SIG-M5 treated with dmso at 0.1 percent for 504 hours (cell line): ENCODE results near the gene GP9.

Experiments
- DNase-seq: peaks from one replicate; lab custom pipeline; 2025; ENCODE audit not compliant: unreplicated experiment; lab: John Stamatoyannopoulos, UW

GP9 gene

DNA sequence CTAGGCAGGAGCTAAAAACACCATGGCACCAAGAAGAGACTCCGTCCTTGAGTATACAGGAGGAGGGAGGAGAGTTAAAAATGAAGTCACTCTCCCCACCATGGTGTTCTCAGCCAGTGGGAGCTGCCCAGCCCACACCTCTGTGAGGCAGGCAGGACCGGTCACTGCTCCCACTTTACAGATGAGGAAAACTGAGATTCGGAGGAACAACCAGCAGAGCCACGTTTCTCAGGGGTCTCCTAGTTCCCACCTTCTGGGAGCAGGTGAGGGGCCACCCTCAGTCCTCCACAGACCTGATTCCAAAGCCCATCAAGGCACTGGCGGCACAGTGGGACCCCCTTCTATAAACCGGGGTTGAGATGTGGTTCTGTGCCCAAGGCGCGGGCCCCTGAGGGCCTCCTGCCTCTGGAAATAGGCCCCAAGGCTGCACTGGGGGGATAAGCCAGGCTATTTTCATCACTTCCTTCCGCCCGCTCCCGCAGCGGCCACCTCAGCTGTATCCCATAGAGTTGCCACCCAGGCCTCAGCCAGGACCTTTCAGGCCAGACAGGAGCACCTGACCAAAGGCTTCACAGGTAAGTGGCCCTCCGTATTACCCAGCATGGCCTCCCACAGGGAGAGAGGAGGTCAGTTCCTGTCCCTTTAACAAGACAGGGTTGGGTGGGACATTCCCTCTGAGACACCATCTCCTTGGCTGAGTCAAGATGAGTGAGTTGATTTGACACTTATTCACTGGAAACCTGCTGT is at the start of gene GP9:
Gene GP9, plus strand, starts transcription at position 504 of the 747 bp plus-strand sequence. CDS start 961 bp downstream, outside the sequence.
- DNase-seq: no peak

DNA sequence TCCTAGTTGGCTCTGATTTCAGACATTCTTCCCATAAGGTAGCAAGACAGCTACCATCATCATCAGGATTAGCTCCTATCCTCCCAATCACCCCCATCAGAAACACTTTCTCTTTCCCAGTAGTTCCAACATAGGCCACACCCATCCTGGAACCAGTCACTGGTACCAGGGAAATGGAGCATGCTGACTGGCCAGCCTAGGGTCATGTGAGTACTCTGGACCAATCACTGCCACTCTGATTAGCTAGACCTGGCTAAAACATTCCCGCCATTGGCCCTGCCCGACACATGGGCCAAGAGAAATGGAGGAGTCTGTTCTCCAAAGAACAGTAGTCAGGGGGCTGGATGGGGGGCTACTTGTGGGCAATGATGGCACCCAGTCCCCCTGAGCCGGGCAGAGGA is 47.1 kb upstream of the GP9 start:
- no peak for DNase-seq

DNA sequence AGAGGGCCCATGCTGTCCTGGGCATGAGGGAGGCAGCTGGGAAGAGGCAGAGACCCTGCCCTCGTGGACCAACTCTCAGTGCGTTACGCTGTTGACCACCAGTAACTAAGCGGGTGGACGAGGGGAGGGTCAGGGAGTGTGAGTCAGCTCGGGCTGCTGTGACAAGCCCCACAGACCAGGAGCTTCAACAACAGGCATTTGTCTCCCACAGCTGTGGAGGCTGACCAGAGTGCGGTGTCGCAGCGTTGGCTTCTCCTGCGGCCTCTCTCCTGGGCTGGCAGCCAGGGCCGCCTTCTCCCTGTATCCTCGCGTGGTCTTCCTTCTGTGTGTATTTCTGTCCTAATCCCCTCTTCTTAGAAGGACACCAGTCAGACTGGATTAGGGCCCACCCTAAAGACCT is 46.4 kb upstream of the GP9 start:
- no peak for DNase-seq

DNA sequence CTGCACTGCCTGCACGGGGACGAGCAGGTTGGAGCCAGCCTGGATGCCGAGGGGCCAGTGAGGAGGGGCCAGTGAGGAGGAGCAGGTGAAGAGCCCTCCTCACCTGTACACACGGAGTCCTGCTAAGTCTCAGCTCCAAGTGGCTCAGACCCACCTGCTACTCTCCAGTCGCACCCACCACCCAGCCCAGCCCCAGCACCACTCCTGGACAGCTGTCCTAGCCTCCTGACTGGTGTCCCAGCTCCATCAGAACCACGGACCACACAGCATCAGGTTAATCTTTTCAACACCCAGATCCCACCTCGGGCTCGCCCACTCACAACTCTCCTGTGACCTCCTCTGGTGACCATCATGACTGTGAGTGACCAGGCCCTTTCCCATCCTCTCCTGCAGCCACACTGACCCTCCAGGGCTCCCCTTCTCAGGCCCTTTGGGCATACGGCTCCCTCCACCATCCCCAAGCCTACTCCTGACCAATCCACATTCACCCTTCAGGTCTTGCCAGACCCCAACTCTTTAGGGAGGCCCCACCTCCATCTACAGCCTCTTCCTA is 45.7 kb upstream of the GP9 start:
- DNase-seq: no peak

DNA sequence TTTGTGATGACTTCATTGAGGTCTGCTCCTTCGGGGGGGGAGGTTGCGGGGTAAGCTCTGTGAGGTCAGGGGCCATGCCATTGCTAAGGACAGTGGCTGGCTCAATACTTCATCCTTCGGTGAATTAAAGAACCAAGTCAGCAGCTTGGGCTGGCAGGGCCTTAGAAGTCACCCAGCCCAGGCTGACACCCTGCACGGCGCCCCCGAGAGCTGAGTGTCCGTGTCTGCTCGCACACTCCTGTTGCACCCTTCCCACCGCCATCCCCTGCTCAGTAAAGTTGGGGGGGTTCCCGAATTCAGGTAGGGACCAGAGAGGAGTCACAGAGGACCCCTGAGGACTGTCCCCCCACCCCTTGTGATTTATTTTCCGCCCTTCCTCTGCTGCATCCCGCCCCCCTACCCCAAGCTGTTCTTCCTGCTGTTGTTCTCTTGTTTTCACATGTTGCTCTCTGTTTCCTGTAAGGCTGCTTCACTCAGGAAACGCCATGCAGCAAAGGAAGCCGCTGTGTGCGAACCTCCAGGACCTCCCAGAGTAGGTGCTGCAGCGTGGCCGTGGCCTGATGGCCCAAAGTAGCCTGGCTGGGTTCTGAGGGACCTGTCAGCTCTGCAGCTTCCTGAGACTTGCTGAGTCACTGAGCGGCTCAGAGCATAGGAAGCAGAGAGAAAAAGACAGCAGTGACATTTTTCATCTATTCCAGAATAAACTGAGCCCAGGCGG is 45.0 kb upstream of the GP9 start:
- no peak for DNase-seq

DNA sequence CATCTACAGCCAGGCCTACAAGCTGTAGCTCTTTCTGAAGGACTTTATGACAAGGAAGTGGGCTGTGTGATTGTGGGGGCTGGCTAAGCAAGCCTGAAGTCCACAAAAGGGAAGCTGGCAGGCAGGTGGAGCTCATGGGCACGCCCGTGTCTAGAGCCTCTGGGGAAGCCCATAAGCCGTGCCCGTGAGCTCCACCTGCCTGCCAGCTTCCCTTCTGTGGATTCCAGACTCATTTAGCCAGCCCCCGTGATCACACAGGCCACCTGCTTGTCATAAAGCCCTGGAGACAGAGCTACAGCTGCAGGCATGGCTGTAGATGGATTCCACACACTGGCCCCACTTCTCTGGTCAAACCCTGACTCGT is 44.2 kb upstream of the GP9 start:
- DNase-seq: peak; percentile 77

DNA sequence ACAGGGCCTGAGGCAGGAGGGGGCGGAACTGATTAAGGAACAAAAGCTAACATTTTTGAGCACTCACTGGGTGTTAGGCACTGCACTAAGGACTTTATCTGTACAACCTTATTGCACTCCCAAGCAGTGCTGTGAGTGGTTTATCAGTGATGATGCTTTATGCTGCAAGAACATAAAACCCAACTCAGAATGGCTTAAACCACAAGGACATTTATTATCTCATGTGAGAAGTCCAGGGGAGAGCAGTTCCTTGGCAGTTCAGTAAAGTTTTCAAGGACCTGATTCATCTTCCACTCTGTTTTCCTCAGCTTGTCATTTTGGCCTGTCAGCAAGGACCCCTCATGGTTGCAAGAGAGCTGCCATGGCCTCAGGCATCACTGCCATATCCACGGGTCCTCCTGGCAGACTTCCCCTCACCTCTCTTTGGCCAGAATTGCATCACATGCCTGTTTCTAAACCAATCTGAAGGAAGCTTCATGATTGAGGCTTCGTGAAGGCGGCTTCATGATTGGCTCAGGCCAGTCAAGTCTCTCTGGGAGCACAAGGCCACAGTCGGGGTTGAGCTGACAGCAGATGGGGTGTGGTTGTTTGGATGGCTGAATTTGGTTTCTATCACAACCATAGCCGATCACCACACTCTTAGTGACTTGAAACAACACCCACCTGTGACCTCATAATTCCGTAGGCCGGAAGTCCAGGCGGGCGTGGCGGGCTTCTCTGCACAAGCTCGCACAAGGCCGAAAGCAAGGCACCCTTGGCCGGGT is 43.7 kb upstream of the GP9 start:
- DNase-seq: no peak

DNA sequence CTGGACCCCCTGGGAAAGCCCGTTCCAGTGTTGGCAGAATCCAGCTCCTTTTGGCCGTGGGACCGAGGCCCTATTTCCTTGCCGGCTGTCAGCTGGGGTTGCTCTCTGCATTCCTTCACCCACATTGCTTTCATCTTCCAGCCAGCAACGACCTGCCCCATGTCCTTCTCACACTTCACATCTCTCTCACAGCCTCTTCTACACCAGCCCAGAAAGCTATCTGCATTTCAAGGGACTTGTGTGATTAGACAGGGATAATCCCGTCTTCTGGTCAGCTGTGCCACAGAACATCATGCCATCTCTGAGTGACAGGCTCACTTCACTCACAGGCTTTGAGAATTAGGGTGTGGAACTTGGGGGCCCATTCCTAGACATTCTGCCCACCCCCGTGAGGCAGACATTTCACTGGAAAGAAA is 43.1 kb upstream of the GP9 start:
- no peak for DNase-seq

DNA sequence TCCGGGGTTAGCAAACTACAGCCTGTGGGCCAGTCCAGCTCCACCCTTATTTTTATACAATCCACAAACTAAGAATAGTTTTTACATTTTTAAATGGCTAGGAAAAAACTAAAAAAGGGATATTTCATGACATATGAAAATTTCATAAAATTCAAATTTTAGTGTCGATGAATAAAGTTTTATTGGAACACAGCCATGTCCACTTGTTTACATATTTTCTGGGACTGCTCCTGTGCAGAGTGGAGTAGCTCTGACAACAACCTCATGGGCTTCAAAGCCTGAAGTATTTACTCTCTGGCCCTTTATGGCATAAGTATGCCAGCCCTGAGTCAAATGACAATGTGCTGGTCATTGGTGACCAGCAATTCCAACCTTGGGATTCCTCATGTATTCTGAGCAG is 42.3 kb upstream of the GP9 start:
- no peak for DNase-seq

DNA sequence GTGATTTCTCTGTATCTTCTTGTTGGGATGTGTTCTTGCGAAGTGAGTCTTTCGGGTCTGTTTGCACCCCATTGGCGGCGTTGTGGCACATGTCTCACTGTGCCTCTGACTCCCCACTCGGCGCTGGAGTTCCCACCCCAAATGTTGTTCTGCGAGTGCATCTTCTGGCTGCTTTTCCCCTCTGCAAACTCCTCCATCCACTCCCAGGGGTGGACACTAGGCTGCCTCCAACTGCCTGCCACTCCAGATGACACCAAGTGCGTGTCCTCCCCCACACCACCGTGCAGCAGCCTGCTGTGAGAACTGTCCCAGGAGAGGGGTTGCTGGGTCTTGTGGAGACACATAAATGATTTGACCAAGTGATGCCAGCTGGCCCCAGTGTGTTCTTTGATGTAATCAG is 41.8 kb upstream of the GP9 start:
- DNase-seq: no peak

DNA sequence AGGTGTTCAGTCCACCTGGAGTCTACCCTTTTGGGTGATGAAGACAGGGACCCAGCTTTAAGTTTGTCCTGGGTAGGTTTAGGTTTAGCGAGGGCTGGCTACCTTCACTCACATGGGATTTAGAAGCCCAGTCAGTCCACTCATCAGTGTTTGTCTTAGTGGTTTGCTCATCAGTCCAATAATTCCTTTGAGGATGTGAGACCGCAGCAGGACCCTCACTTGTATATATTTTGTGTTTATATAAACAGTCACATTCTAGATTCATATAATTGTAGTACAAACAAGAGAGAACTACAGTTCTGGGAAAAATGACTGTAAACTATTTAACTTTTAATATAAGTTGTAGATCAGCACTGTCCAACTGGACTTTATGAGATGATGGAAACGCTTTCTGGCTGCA is 41.3 kb upstream of the GP9 start:
- no peak for DNase-seq

DNA sequence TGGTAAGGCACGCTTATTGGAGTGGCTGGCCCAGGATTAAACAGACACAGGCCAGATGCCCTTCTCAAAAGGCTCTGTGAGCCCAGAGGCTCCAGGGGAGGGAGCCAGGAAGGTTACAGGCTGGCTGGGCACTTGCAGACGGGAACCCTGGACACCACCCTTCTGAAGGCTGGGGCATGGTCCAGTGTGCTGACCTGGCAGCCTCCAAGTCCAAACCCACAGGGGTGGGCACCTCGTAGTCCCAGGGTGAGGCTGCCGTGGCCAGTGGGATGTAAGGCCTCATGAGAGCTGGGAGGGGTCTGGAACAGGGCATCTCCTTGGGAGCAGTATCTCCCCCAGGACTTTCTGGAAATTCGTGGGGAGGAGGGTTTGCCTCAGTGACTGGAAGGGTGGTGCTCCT is 39.9 kb upstream of the GP9 start:
- no peak for DNase-seq

DNA sequence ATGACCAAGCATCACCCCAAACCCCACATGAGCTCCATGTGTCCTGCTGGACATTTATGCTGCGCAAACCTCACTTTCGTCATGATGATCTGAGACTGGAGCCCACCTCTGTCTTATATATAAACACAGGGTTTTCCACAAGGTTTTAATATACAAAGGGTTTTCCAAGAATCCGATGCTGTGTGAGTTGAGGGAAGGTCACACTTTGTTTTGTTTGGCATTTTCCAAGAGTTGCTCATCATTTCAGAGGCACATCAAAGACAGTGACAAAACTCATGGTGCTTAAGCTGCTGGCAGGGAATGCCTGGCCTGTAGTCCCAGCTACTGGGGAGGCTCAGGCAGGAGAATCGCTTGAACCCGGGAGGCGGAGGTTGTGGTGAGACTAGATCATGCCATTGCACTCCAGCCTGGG is 39.4 kb upstream of the GP9 start:
- no peak for DNase-seq

DNA sequence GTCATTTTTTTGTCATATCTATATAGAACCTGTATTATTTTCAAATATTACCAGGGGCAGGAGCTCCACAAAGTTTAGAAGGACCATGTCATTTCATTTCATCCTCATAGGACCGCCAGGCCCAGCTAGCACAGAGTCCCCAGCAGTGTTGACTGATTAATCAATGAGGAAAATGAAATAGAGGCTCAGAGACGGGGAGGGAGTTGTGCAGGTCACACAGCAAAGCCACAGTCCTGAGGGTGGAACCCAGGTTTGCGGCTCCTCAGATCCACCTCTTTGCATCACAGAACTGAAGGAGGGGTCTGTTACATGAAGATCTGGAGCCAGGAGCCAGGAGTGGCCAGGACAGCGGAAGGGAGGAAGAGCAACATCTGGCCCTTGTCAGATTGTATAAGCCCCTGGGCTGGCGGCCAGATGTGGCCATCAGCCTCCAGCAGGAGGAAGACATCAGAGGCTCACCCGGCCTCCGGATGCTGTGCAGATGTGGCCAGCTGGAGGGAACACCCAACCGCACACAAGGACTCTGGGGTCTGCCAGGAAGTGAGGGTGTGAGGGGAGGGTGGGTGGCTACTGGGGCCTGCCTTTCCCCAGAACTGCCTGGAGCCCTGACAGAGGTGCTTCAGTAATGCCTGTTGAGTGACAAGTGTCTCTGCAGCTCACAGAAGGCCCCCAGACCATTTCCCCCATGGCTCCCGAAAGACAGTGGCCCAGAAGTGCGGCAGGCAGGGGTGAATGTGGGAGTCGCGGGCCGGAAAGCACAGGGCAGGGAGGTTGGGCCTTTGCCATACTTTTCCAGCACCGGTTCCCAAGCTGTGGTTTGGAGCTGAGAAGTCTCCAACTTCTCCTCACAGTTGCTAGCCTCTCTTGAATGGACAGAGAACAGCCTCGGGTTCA is 38.2 kb upstream of the GP9 start:
- DNase-seq: no peak

DNA sequence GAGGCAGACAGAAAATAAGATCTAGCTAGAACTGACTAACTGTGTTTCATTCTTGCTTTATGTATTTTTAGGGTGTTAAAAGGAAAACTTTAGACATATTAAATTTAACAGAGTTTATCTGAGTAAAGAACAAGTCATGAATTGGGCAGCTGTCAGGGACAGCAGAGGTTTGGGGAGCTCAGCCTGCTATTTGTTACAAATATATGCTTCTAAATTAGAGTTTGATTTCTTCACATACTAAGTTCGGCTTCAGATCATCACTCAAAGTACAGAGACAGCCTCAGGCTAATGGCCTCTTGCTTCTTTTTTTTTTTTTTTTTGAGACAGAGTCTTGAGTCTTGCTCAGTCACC is 37.6 kb upstream of the GP9 start:
- DNase-seq: no peak

DNA sequence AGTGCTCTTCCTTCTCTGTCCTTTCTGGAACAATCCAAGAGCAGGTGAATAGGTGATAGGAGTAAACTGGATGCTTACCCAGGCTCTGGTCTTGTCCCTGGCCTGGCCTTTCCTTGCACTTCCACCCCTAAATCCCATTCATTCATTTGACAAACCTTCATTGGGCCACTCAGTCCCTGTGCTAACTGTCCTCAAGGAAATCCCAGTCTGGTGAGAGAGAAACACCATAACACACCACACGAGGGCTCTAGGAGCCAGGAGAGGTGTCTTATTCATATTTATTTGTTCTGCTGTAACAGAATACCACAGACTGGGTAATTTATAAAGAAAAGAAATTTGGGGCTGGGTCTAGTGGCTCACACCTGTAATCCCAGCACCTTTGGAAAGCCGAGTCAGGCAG is 36.7 kb upstream of the GP9 start:
- peak; percentile 30 for DNase-seq

DNA sequence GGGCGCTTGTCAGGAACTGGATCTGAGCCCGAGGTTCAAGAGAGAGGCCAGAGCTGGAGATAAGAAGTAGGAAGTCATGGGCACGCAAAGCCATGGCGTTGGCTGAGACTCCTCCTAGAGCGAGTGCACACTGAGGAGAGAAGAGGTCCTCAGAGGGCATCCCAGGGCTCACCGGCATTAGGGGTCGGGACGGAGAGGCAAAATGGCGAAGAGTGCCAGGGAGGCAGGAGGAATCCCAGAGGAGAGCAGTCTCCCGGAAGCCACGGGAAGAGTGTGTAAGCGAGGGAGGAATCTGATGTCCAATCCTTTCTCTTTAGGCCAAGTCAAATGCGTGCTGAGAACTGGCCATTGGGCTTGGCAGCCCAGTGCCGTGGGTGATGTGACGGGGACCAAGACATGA is 35.5 kb upstream of the GP9 start:
- DNase-seq: no peak

DNA sequence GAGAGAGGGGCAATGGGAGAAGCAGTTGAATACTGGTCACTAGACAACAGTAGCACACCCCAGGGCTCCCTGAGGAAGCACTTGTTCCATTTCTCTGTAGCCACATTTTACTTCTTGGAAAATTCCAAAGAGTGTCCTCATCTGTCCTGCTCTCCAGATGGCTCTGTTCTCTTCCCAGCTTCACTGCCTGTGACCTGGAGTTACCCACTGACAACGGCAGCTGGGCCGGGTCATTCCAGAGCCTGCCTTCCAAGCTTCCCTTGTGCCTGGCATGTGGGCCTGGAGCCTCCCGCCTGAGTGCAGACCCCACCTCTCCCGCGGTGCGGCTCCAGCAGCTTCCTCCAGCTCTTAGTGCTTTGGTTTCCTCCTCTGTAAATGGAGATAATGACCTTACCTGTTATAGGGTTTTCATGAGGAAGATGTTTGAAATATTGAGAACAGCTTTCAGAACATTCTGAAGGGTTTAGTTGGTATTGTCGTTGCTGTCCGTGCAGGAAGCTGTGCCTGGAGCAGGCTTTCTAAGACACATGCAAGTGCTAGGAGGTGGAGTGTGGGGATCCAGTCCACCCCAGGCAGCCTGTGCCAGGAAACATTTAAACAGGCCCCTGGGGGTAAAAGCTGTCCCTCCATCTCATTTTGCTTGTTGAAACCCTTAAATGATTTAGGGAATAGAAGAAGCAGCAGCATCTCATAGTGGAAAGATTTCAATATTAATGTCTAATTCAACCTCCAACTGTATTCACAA is 34.7 kb upstream of the GP9 start:
- no peak for DNase-seq

DNA sequence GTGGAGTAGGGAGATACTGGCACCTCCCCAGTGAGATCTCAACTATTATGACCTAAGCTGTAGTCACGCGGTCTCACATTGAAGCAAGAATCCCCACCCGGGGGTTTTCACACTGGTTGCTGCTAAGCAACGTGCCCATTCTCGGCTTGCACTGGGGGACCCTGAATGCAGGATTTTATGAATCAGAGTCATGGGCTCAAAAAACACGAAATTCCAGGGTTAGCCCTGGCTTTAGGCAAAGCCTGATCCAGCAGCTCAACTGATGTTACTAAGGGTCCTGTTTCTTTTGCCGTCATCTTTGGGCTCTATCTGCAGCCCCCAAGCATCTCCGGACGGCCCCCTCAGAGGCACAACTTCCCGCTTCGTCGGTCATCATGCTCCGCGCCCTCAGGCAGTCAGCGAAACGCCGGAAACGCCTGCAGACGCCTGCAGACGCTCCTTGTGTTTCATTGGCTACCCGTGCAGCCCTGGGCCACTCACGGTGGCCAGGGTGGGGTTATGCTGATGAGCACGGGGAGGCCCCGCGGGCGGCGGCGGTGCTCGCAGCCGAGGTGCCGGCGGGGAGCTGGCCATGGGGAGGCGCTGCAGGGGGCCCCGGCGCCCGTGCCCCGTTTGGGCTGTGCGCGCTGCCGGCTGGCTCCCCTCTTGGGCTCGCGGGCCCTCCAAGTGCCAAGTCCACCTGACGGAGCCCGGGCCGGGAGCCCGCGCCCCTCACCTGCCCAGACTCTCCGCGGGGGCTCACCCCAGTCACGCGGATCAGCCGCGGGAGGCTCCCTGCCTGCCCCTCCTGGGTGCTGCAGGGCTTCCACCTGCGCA is 33.6 kb upstream of the GP9 start:
- DNase-seq: peak; percentile 96
